T47D (cell line): ENCODE data around the gene SATB2.

ENCODE experiments used
- DNase-seq, 2 experiments: peaks; one replicate each; pipeline versions ENCODE4 v3.0.0 to v3.0.0-alpha.2; 2011 to 2012; ENCODE audit warnings: low read depth in 1 of 2, low spot score in 1 of 2
- JUND ChIP-seq: IDR thresholded peaks from 2 replicates; pipeline ENCODE4 v1.6.1; 2012; ENCODE audit warnings: low read depth
- in situ Hi-C: cut with HindIII; loops from 2 replicates; pipeline ENCODE4 v1.10.0; 2016; ENCODE audit warnings: low sequenced_read_pairs, low pct_unique_long_range_greater_than_20kb

The SATB2 gene

DNA sequence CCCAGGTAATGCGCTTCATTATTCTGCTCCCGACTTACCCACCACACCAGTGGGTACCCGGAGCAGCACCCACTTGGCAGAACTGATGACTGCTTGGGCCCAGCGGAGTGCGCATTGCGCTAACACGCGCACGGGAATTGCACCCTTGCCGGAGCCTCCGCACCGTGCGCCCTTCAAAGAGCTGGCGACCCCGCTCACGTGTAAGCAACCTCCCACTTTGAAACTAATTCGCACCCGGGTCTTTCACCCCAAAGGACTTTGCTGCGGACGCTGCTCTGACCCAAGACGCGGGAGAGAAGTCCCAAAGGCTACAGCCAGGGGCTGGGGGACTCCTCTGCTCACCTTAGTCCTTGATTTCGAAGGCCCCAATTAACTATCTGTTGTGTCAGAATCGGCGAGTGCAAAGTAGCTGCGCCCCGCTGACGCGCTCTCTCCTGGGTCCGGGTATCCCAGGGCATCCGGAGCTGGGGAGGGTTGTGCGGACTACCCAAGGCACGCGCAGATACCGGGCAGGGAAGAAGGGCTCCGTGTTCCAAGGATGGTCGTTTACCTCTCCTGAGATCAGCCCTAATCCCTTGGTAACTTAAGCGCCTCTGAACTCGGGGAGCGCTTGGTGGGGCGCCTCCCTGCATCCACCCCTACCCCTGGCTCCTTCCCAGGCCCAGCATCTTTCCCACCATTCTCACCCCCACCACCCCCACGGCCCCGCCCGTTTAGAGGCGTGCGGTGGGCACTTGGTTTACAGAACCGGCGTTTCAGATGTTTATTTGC, 13.1 kb upstream of the SATB2 start:
- no peak for TF ChIP-seq JUND
- DNase-seq = no peak
- in situ Hi-C loops = no loop called here

DNA sequence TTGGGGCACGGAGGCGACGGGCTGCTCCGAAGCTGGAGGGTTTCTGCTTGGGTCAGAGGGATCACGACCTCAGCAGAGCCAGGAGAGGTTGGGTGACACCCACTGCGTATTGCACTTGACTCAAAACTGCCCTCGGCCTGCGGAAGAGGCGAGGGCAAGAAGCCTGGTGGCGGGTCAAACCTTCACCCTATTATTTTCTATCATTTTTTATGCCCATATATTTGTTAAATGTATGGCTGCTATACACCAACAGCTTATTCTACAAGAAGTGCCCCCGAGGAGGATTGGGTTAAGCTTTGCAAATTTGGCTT, 12.6 kb upstream of the SATB2 start:
- in situ Hi-C loops = no loop called here
- DNase-seq = no peak
- no peak for TF ChIP-seq JUND

DNA sequence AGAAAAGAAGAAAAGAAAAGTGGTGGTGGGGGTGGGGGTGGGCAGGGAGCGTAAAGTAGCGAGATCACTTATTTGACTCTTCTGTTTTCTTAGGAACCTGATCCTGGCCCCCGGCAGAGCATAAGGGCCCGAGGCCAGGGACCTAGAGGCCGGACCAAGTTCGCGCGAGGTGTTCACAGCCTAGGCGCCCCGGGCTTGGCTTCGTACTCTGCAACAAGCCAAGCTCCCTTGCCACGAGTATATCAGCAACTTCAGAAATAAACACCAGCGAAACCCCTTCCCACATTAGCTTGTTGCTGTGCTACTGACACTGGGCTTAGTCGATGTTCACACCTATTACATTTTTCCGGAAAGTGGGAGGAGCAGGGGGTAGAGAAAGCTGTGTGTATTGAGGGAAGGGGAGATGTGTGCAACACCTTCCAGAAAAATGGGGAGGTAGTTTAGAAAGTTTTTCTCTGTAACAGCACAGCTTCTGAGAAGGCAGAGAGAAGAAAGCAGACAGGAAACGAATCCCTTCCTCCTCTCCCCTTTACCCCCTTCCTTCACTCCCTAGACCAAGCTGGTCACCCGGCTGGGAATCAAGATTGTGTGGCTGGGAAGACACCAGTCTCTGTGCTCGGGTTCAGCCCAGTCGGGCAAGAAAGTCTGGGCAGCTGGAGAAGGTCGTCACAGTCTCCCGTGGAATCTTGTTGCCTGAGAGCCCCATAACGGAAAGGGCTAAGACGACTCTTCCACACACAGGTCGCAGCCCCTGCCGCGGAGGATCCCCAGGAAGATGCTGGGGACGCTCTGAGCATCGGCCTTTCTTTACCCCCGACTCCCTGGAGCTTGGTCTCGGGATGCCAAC, 12.0 kb upstream of the SATB2 start:
- TF ChIP-seq JUND = no peak
- DNase-seq = no peak
- in situ Hi-C loops = no loop called here

- in situ Hi-C loops = no loop called here
- DNase-seq = no peak
- no peak for TF ChIP-seq JUND
Observed at GRCh38 chr2:199468561-199469513, 11.1 kb upstream of the SATB2 start.

GRCh38 chr2:199467066-199467822, 9.5 kb upstream of the SATB2 start:
- no peak for TF ChIP-seq JUND

GRCh38 chr2:199466692-199467065, 8.9 kb upstream of the SATB2 start:
- no peak for DNase-seq
- in situ Hi-C loops = no loop called here
- no peak for TF ChIP-seq JUND

More at GRCh38 chr2:199467066-199467822, 9.5 kb upstream of the SATB2 start:
- in situ Hi-C loops = no loop called here
- DNase-seq = no peak

DNA sequence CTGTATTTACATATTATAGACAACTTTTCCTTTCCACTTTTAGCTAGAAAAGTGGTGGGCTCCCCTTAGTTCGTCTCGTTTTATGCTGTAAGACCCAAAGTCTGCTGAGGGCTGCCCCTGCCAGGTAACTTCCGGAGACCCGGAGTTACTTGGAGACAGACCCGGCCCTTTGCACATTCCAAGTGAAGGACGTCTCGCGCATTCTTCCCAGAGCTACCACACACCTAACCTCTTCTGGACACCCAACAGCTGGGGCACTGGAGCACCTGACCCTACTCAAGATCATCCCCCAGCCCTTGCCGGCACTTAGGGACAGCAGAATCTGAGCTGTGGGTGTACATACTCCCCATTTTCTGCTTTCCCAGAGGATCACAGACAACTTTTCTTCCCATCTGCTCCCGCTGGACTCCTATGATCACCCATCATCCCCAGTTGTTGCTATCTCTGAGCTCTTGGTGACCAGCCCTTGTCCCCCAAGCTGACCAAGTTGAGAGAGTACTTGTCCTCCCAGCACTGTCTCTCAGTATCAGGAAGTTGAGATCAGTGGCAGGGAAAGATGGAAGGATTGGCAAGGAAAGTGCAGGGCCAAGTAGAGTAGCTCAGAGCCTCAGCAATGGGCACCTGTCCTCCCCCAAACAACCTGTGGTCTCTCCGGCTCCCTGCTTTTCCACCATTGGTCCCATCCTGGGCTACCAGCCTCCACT, 8.4 kb upstream of the SATB2 start:
- DNase-seq = no peak
- TF ChIP-seq JUND = no peak
- in situ Hi-C loops = no loop called here

GRCh38 chr2:199465390-199465789, 7.7 kb upstream of the SATB2 start:
- no peak for DNase-seq
- in situ Hi-C loops = no loop called here
- no peak for TF ChIP-seq JUND

DNA sequence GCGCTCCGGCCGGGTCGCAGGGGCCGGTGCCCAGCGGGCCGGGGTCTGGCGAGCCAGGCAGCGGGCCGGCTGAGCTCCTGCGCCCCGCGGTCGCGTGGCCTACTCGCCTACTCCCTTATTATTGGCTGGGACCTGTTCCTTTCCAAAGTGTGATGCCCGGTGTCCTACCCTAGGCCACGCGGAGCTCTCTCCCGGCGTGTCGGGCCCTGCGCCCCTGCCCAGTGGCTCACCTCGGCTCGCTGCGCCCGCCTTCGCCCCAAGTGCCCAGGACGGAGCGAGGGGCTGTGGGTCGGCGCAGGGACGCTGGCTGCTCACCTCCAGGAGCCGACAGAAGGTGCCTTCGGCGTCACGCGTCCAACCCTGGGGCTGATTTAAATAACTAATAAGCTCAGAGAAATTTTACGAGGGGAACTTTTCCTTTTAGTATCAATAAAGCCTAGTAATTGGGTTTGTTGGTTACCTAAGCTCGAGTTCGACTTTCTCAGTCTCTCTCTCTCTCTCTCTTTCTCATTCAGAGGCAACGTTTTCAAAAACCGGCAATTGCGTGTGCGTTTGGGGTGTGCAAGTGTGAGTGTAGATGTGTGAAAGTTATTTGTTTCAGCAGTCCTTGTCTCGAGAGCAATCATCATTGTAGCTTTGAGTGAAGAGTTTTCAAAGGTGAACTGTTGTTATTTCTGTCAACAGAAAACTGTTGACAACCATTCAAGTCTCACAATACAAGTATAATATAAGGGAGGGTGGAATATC, 7.0 kb upstream of the SATB2 start:
- TF ChIP-seq JUND = no peak
- in situ Hi-C loops = no loop called here
- DNase-seq = no peak

DNA sequence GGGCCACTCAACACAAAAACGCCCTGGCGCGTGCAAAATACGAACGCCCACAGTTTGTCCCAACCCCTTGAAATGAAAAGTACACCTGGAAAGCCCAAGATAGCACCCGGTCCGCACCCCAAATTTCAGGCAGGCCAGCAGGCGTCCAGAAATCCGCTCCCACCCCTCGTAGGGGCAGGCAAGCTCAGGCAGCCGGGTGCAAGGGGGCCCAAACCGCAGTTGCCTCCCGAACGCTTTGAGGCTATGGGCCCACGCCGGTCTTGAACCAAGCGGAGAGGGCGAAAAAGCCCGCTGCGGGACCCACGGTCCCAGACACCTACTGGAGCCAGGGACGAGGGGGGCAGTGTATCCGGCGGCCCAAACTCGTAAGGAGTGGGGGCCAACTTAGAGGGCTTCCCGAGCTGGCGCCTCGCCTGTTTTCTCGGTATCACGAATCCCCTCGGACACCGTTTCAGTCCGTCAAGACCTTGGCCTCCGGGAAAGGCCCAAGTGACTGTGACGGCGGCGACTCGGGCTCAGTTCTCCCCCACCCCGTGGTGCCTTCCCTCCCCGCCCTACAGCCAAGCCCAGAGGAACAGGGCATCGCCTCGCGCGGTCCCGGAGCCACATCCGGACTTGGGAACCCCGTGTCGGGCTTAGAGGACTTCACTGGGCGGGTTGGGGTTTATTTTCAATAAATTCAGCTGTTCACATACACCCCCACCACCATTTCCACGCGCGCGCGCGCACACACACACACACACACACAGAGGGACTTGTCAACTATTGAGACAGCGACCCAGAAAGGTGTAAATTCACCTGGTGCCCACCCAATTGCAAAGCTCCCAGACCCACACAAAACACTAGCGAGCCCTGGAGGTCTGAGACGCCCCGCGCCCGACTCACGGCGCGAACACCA, 6.2 kb upstream of the SATB2 start:
- no peak for TF ChIP-seq JUND
- DNase-seq = no peak
- in situ Hi-C loops = no loop called here
